ENCODE data around the gene GAS2L1.

Gene GAS2L1

DNA sequence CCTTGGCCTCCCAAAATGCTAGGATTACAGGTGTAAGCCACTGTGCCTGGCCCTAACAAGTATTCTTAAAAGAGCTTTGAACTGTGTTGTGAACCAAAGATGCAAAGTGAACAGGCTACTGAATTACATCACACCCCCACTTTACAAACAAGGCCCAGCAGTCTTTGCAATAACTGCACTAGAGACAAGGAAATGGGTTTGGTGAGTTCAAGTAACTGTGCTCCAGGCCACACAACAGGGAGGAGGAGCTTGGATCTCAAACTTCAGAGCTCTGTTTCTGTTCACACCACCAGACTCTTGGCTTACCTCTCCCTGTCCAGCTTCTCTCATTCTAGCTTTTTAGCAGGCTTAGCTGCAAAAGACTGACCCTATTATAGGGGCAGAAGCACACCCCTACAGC is 39.5 kb downstream of the GAS2L1 start:
- TF ChIP-seq, protein P1, sequence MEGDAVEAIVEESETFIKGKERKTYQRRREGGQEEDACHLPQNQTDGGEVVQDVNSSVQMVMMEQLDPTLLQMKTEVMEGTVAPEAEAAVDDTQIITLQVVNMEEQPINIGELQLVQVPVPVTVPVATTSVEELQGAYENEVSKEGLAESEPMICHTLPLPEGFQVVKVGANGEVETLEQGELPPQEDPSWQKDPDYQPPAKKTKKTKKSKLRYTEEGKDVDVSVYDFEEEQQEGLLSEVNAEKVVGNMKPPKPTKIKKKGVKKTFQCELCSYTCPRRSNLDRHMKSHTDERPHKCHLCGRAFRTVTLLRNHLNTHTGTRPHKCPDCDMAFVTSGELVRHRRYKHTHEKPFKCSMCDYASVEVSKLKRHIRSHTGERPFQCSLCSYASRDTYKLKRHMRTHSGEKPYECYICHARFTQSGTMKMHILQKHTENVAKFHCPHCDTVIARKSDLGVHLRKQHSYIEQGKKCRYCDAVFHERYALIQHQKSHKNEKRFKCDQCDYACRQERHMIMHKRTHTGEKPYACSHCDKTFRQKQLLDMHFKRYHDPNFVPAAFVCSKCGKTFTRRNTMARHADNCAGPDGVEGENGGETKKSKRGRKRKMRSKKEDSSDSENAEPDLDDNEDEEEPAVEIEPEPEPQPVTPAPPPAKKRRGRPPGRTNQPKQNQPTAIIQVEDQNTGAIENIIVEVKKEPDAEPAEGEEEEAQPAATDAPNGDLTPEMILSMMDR (IDR thresholded peaks at IDR 0.05; ENCODE audit: control extremely low read depth, extremely low read depth, low read depth, missing control alignments) = no peak
- ChIA-PET POLR2A (interaction anchor here (0.6 kb wide), 1 partner anchor 226 kb away, joined by 4 read pairs; no protein-coding TSS in a partner anchor), CTCF (interaction anchor here (1.7 kb wide), 1 partner anchor 14 kb away, joined by 4 read pairs; no protein-coding TSS in a partner anchor)
- no peak for DNase-seq (ENCODE audit: extremely low spot score)

DNA sequence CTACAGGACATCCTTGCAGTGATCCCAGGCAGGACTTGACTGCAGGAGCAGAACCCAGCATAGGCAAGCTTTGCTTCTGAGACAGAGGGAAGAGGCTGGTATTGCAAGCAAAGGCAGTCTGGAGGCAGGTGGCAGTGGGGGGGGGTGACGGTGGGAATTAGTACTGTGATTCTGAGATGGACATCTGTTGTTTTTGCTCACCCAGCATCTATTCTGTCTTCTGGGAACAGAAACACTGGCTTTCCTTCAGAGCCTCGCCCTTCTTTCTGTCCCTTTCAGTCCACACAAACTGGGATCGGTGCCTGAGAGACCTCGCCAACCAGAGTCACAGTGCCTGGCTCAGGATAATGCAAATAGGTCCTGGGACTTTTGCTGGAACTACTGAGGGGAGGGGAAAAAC is 40.2 kb downstream of the GAS2L1 start:
- no peak for DNase-seq (ENCODE audit: extremely low spot score)
- ChIA-PET CTCF (interaction anchor here (1.7 kb wide), 1 partner anchor 14 kb away, joined by 4 read pairs; no protein-coding TSS in a partner anchor), POLR2A (interaction anchor here (0.6 kb wide), 1 partner anchor 226 kb away, joined by 4 read pairs; no protein-coding TSS in a partner anchor)
- TF ChIP-seq, protein P1 (IDR thresholded peaks at IDR 0.05; ENCODE audit: control extremely low read depth, extremely low read depth, low read depth, missing control alignments) = no peak

DNA sequence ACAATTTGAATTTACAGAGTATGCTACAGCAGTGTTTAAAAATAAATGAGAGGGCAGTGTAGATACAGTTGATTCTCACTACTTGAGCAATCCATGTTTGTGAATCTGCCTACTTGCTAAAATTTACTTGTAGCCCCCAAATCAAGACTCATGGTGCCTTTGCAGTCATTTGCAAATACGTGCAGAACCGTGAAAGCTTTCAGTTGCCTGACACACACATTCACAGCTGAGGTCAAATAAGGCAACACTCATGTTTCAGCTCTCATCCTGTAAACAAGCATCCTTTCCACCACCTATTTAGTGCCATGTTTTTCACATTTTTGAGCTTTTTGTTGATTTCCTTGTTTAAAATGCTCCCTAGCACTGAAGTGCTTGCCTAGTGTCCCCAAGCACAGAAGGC is 41.6 kb downstream of the GAS2L1 start:
- POLR2A ChIA-PET = no interaction called here
- no peak for DNase-seq (ENCODE audit: extremely low spot score)
- TF ChIP-seq, protein P1 (IDR thresholded peaks at IDR 0.05; ENCODE audit: control extremely low read depth, extremely low read depth, low read depth, missing control alignments) = no peak
- CTCF ChIA-PET = interaction anchor here (1.4 kb wide), 1 partner anchor 27 kb away, joined by 3 read pairs; no protein-coding TSS in a partner anchor

DNA sequence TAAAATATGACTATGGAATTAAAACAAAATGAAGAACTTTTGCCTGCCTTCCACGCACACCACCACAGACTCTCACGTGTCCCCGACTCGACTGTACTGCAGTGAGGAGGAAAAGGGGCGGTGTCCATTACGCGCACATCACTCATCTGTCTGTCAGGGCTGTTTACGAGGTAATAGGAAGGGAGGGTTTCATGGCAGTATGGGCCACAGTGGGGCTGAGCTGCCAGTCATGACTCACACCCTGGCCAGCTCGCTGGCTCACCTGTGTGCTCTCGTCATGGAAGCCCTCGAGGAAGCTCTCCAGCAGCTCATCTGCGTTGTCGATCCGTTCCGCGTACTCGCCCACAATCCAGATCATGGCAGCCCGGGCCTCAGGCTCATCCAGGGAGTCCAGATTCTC is 42.5 kb downstream of the GAS2L1 start:
- CTCF ChIA-PET = interaction anchor here (1.1 to 1.4 kb wide), 2 partner anchors 12 to 28 kb away, joined by 3 read pairs; no protein-coding TSS in a partner anchor
- DNase-seq (ENCODE audit: extremely low spot score) = no peak
- TF ChIP-seq, protein P1 (IDR thresholded peaks at IDR 0.05; ENCODE audit: control extremely low read depth, extremely low read depth, low read depth, missing control alignments) = no peak
- POLR2A ChIA-PET = no interaction called here

DNA sequence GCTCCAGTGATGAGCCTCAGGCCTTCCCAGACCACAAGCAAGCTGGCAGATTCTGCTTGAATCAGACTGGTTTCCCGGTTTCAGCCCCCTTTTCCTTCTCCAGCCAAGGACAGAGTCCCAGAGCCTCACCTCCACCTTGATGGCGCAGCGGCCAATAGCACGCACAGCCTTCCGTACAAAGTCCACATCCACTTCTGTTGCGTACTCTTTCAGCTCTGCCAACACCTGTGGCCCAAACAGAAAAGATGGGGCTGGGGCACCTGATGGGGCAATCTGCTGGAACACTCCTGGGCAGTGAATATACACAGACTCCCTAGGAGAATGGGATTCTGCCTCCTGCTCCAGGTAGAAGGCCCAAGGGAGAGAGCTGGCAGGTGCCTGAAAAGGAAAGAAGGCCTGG is 44.6 kb downstream of the GAS2L1 start:
- POLR2A ChIA-PET = no interaction called here
- CTCF ChIA-PET = no interaction called here
- no peak for DNase-seq (ENCODE audit: extremely low spot score)
- TF ChIP-seq, protein P1 (IDR thresholded peaks at IDR 0.05; ENCODE audit: control extremely low read depth, extremely low read depth, low read depth, missing control alignments) = no peak

DNA sequence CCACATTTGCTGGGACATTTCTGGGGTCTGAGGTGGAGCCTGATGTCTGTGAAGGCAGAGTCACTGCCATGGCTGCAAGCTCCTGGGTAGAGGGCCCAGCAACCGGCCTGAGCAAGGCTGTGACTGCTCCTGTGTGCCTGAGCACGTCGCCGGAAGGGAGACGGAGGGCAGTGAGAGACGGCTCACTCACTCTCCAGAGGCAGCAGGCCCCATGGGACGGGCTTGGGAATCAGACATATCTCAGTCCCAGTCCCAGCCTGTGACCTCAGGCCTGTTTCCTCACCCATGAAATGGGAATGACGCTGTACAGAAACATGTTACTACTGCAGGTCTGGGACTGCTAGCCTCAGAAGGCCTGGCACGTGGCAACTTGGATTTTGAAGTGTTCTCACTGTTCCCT is 45.4 kb downstream of the GAS2L1 start:
- no peak for DNase-seq (ENCODE audit: extremely low spot score)
- TF ChIP-seq, protein P1 (IDR thresholded peaks at IDR 0.05; ENCODE audit: control extremely low read depth, extremely low read depth, low read depth, missing control alignments) = no peak
- ChIA-PET CTCF (no interaction called here), POLR2A (no interaction called here)
